Parathyroid adenoma (tissue), 2 donors: ENCODE results near the gene CNTN5.
A peak's percentile ranks its signal among the peaks of the same experiment; 100 is the strongest.

ENCODE experiments used
- H2AFZ ChIP-seq: fragments of 300-600 bp; sonication (generic); one replicate; pipeline ENCODE4 v1.7.0; 2017; ENCODE audit warnings: antibody characterized with exemption, mild to moderate bottlenecking
- H3K27ac ChIP-seq: fragments of 300-600 bp; sonication (generic); one replicate; pipeline ENCODE4 v1.7.0; 2017
- H3K27me3 ChIP-seq: fragments of 300-600 bp; sonication (generic); one replicate; pipeline ENCODE4 v1.7.0; 2017; ENCODE audit warnings: low read length; ENCODE audit not compliant: control insufficient read depth, insufficient read depth
- H3K36me3 ChIP-seq: fragments of 300-600 bp; sonication (generic); one replicate; pipeline ENCODE4 v1.7.0; 2017; ENCODE audit warnings: low read length; ENCODE audit not compliant: control insufficient read depth, insufficient read depth
- H3K4me1 ChIP-seq: fragments of 300-600 bp; sonication (generic); one replicate; pipeline ENCODE4 v1.7.0; 2017; ENCODE audit warnings: control low read depth
- H3K4me2 ChIP-seq: fragments of 300-600 bp; sonication (generic); one replicate; pipeline ENCODE4 v1.7.0; 2017; ENCODE audit warnings: low read length
- H3K4me3 ChIP-seq: fragments of 300-600 bp; sonication (generic); one replicate; pipeline ENCODE4 v1.7.0; 2017; ENCODE audit warnings: low read depth, low read length
- H3K79me2 ChIP-seq: fragments of 300-600 bp; sonication (generic); one replicate; pipeline ENCODE4 v1.7.0; 2017; ENCODE audit warnings: control low read depth
- H3K9ac ChIP-seq: fragments of 300-600 bp; sonication (generic); one replicate; pipeline ENCODE4 v1.7.0; 2017; ENCODE audit warnings: mild to moderate bottlenecking
- H3K9me3 ChIP-seq: fragments of 300-600 bp; sonication (generic); one replicate; pipeline ENCODE4 v1.7.0; 2017; ENCODE audit warnings: low read length; ENCODE audit not compliant: control insufficient read depth
- TF ChIP-seq, protein P1 (sequence below): fragments of 300-600 bp; sonication (generic); IDR thresholded peaks from one replicate; pipeline ENCODE4 v1.7.0; 2017; ENCODE audit warnings: antibody characterized with exemption, mild to moderate bottlenecking
- donor health status: primary hyperparathyroidism.

The CNTN5 gene

DNA sequence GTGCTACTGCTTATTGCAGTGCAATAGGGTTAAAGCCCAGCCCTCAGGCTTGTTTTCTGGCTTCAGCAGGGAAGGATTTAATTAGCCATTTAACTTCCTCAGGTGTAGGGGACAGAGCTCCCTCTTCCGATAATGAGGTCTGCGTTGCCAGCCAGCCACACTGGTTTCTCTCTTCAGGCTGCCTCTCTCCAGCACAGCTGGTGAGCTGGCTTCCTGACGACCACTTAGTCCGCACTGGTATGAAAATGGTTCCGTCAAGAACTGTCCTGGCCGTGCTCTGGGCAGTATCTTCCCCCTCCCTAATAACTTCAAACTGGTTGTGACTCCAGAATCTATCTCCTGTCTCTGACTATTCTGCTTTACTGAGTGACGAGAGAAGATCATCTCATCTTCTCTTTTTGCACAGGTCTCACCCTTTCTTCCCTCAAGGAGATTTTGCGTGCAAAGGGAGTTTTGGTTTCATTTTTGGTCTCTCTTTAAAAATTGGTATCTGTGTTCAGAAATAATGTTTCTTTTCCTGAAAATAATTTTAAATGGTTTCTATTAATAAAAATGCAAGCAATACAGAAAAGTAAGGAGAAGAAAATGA is 49.2 kb downstream of the CNTN5 start:
- no peak overlapping the region for H3K4me3 ChIP-seq
- H3K27ac ChIP-seq, result no peak overlapping the region

DNA sequence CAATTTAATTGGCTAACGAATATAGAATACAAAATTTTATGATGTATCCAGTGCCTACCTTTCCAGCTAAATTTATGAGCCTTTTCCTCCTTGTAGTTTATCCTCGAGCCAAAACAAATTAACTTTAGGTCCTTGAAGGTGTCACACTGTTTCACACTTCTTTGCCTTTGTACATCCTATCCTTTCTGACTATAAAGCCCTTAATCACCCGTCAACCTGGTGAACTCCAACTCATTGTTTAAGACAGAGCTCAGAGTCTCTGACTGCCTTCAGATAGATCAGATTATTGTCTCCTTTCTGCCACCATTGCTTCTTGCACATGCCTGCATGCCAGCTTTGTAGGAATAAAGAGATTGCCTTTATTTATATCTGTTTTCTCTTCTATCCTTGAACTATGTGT is 58.8 kb downstream of the CNTN5 start:
- no peak overlapping the region for H3K4me2 ChIP-seq
- no peak overlapping the region for H3K4me3 ChIP-seq
- no peaks in the 10 kb centered on the region for H3K79me2 ChIP-seq
- no peak overlapping the region for H3K27ac ChIP-seq
- no peaks in the 10 kb centered on the region for H3K4me1 ChIP-seq
- H3K36me3 ChIP-seq, result no peaks in the 10 kb centered on the region
- no peak overlapping the region for H2AFZ ChIP-seq
- no peaks in the 10 kb centered on the region for H3K9me3 ChIP-seq
- TF ChIP-seq, protein P1, sequence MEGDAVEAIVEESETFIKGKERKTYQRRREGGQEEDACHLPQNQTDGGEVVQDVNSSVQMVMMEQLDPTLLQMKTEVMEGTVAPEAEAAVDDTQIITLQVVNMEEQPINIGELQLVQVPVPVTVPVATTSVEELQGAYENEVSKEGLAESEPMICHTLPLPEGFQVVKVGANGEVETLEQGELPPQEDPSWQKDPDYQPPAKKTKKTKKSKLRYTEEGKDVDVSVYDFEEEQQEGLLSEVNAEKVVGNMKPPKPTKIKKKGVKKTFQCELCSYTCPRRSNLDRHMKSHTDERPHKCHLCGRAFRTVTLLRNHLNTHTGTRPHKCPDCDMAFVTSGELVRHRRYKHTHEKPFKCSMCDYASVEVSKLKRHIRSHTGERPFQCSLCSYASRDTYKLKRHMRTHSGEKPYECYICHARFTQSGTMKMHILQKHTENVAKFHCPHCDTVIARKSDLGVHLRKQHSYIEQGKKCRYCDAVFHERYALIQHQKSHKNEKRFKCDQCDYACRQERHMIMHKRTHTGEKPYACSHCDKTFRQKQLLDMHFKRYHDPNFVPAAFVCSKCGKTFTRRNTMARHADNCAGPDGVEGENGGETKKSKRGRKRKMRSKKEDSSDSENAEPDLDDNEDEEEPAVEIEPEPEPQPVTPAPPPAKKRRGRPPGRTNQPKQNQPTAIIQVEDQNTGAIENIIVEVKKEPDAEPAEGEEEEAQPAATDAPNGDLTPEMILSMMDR, result no peak
- H3K9ac ChIP-seq, result no peak overlapping the region
- H3K27me3 ChIP-seq, result no peaks in the 10 kb centered on the region

More for the DNA sequence above, 49.2 kb downstream of the CNTN5 start:
- Histone ChIP-seq H3K9me3 (no peaks in the 10 kb centered on the region), H3K36me3 (no peaks in the 10 kb centered on the region), H3K79me2 (no peaks in the 10 kb centered on the region), H3K4me2 (peak overlapping the region; percentile 33), H3K27me3 (no peaks in the 10 kb centered on the region), H3K9ac (no peak overlapping the region), H3K4me1 (no peaks in the 10 kb centered on the region), H2AFZ (no peak overlapping the region)
- TF ChIP-seq, protein P1, result no peak

DNA sequence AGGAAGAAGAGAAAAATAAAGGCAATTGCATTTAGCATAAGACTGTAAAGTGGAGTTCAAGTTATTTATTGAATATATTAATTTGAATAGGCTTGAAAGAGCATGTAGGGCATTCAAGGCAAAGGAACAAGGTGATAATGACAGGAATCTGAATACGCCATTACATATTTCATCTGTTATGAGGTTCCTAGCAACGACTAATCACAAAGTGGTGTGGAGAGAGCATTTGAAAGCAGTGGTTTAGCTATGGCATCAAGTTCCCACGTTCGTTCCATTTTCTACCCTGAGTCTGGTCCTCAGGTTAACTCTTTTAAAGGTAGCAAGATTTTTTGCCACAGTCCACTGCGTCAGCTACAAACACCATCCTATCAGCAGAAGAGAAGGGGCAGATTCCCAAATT is 59.4 kb downstream of the CNTN5 start:
- TF ChIP-seq, protein P1, result no peak
- H3K4me1 ChIP-seq, result no peaks in the 10 kb centered on the region
- H3K27me3 ChIP-seq, result no peaks in the 10 kb centered on the region
- no peaks in the 10 kb centered on the region for H3K36me3 ChIP-seq
- no peak overlapping the region for H3K9ac ChIP-seq
- no peak overlapping the region for H3K27ac ChIP-seq
- H3K4me3 ChIP-seq, result no peak overlapping the region
- no peak overlapping the region for H3K4me2 ChIP-seq
- no peaks in the 10 kb centered on the region for H3K9me3 ChIP-seq
- no peak overlapping the region for H2AFZ ChIP-seq
- H3K79me2 ChIP-seq, result no peaks in the 10 kb centered on the region

DNA sequence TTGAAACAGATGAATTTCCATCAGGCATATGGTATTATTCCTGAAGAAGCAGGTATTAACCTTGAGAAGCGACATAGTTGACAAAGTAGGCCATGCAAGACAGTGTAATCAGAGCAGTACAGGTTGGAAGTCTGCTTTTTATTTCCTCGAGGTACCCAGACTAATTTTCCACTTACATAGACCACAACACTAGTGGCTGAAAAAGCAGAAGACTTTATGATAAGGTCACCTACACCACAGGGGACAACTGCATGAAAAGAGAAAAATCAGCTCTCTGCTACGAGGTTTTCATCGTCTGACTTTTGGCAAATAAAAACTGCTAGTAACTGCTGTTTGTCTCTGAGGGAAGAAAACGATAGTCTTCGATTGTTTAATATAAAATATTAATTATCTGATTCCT is 77.5 kb downstream of the CNTN5 start:
- Histone ChIP-seq H2AFZ (no peak overlapping the region), H3K4me1 (no peaks in the 10 kb centered on the region), H3K9me3 (no peaks in the 10 kb centered on the region), H3K27ac (no peak overlapping the region), H3K79me2 (no peaks in the 10 kb centered on the region), H3K4me2 (no peak overlapping the region), H3K27me3 (no peaks in the 10 kb centered on the region), H3K36me3 (no peaks in the 10 kb centered on the region), H3K9ac (no peak overlapping the region), H3K4me3 (no peak overlapping the region)
- TF ChIP-seq, protein P1, result no peak

DNA sequence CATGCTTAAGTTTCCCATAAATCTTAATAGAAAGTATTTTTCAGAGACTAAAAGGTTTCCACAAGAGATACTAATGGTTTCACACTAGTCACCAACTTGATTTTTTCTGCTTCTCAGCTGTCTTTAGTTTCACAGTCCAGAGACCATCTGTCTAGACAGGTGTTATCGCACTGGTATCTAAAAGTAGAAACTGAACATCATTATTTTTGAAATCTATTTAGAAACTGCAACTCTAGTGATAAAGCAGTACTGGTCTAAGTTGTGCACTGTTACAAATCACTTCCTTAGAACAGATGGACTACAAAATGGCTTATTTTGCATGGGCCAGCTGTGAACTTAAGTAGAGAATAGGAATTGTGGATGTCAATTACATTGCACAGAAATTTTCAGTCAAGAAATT is 78.0 kb downstream of the CNTN5 start:
- no peak overlapping the region for H2AFZ ChIP-seq
- TF ChIP-seq, protein P1, result no peak
- no peaks in the 10 kb centered on the region for H3K36me3 ChIP-seq
- H3K4me3 ChIP-seq, result no peak overlapping the region
- no peak overlapping the region for H3K27ac ChIP-seq
- H3K9ac ChIP-seq, result no peak overlapping the region
- H3K9me3 ChIP-seq, result no peaks in the 10 kb centered on the region
- H3K4me2 ChIP-seq, result no peak overlapping the region
- no peaks in the 10 kb centered on the region for H3K4me1 ChIP-seq
- H3K27me3 ChIP-seq, result no peaks in the 10 kb centered on the region
- no peaks in the 10 kb centered on the region for H3K79me2 ChIP-seq
